ENCODE measurements around the gene SCGB1A1.
A peak's percentile ranks its signal among the peaks of the same experiment; 100 is the strongest.
"Not testable (repeated sequence)": the region's sequence is repeated elsewhere in the genome, so short reads cannot be mapped to it uniquely, and the experiment has no call there.

SCGB1A1 gene

GRCh38 chr11:62380821-62381245, 38.0 kb upstream of the SCGB1A1 start:
- not testable (repeated sequence) for H3F3A ChIP-seq (ENCODE audit: insufficient read depth)

GRCh38 chr11:62383822-62384221, 35.0 kb upstream of the SCGB1A1 start:
- Histone ChIP-seq H2AFZ (ENCODE audit: low read depth, low read length, severe bottlenecking) (no peak overlapping the region), H3K27ac (ENCODE audit: low read depth, low read length) (no peak overlapping the region)
- TF ChIP-seq, protein P1, sequence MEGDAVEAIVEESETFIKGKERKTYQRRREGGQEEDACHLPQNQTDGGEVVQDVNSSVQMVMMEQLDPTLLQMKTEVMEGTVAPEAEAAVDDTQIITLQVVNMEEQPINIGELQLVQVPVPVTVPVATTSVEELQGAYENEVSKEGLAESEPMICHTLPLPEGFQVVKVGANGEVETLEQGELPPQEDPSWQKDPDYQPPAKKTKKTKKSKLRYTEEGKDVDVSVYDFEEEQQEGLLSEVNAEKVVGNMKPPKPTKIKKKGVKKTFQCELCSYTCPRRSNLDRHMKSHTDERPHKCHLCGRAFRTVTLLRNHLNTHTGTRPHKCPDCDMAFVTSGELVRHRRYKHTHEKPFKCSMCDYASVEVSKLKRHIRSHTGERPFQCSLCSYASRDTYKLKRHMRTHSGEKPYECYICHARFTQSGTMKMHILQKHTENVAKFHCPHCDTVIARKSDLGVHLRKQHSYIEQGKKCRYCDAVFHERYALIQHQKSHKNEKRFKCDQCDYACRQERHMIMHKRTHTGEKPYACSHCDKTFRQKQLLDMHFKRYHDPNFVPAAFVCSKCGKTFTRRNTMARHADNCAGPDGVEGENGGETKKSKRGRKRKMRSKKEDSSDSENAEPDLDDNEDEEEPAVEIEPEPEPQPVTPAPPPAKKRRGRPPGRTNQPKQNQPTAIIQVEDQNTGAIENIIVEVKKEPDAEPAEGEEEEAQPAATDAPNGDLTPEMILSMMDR (IDR thresholded peaks at IDR 0.05; ENCODE audit: insufficient read depth, low read length, poor library complexity, severe bottlenecking): no peak
- no peak for TF ChIP-seq EZH2phosphoT487 (conservative IDR thresholded peaks at IDR 0.05; ENCODE audit: low read length)

More at GRCh38 chr11:62380821-62381245, 38.0 kb upstream of the SCGB1A1 start:
- not testable (repeated sequence) for H3K9me2 ChIP-seq (replicated peaks; ENCODE audit: insufficient read depth, low read length); H3K27ac ChIP-seq (ENCODE audit: low read depth, low read length); H3K27me3 ChIP-seq (ENCODE audit: low read length); H3K79me2 ChIP-seq (ENCODE audit: insufficient read depth, low read length); H3K36me3 ChIP-seq (ENCODE audit: low read length); H2AFZ ChIP-seq (ENCODE audit: low read depth, low read length, severe bottlenecking); H3K4me2 ChIP-seq (ENCODE audit: low read depth, low read length, poor library complexity, severe bottlenecking); H3K9ac ChIP-seq (ENCODE audit: low read length); H4K20me1 ChIP-seq (ENCODE audit: low read depth, low read length); H3K4me3 ChIP-seq (ENCODE audit: insufficient read depth, low read length, poor library complexity, severe bottlenecking); H3K9me3 ChIP-seq (ENCODE audit: insufficient read depth, low read length)
- TF ChIP-seq, protein P1 (IDR thresholded peaks at IDR 0.05; ENCODE audit: insufficient read depth, low read length, poor library complexity, severe bottlenecking): peak; percentile 49

DNA sequence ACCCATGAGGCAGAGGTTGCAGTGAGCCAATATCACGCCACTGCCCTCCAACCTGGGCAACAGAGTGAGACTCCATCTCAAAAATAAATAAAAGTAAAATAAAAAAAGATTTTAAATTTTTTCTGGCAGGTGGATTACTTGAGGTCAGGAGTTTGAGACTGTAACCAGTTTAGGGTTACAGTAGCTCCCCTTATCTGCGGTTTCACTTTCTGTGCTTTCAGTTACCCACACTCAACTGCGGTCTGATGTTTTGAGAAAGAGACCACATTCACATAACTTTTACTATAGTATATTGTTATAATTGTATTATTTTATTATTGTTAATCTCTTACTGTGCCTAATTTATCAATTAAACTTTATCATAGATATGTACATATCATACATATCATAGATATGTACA, 32.8 kb upstream of the SCGB1A1 start:
- not testable (repeated sequence) for H3K4me3 ChIP-seq (ENCODE audit: insufficient read depth, low read length, poor library complexity, severe bottlenecking); H3K36me3 ChIP-seq (ENCODE audit: low read length); H3K79me2 ChIP-seq (ENCODE audit: insufficient read depth, low read length); H3K27me3 ChIP-seq (ENCODE audit: low read length); H3K9ac ChIP-seq (ENCODE audit: low read length); H3K4me2 ChIP-seq (ENCODE audit: low read depth, low read length, poor library complexity, severe bottlenecking); H3K9me3 ChIP-seq (ENCODE audit: insufficient read depth, low read length); H3F3A ChIP-seq (ENCODE audit: insufficient read depth); H2AFZ ChIP-seq (ENCODE audit: low read depth, low read length, severe bottlenecking); H4K20me1 ChIP-seq (ENCODE audit: low read depth, low read length); H3K27ac ChIP-seq (ENCODE audit: low read depth, low read length); H3K9me2 ChIP-seq (replicated peaks; ENCODE audit: insufficient read depth, low read length)

More at GRCh38 chr11:62383822-62384221, 35.0 kb upstream of the SCGB1A1 start:
- Histone ChIP-seq H3K9me2 (replicated peaks; ENCODE audit: insufficient read depth, low read length) (no peaks in the 10 kb centered on the region), H3K9me3 (ENCODE audit: insufficient read depth, low read length) (no peaks in the 10 kb centered on the region), H4K20me1 (ENCODE audit: low read depth, low read length) (no peaks in the 10 kb centered on the region), H3K27me3 (ENCODE audit: low read length) (no peaks in the 10 kb centered on the region), H3K4me2 (ENCODE audit: low read depth, low read length, poor library complexity, severe bottlenecking) (no peak overlapping the region), H3K36me3 (ENCODE audit: low read length) (no peaks in the 10 kb centered on the region), H3K9ac (ENCODE audit: low read length) (no peak overlapping the region), H3K79me2 (ENCODE audit: insufficient read depth, low read length) (no peaks in the 10 kb centered on the region), H3K4me3 (ENCODE audit: insufficient read depth, low read length, poor library complexity, severe bottlenecking) (no peak overlapping the region), H3F3A (ENCODE audit: insufficient read depth) (no peaks in the 10 kb centered on the region)

GRCh38 chr11:62387381-62387780, 31.5 kb upstream of the SCGB1A1 start:
- H3K4me3 ChIP-seq (ENCODE audit: insufficient read depth, low read length, poor library complexity, severe bottlenecking): no peak overlapping the region
- TF ChIP-seq, protein P1 (IDR thresholded peaks at IDR 0.05; ENCODE audit: insufficient read depth, low read length, poor library complexity, severe bottlenecking): no peak
- no peak for TF ChIP-seq EZH2phosphoT487 (conservative IDR thresholded peaks at IDR 0.05; ENCODE audit: low read length)
- no peaks in the 10 kb centered on the region for H3K9me3 ChIP-seq (ENCODE audit: insufficient read depth, low read length)
- no peaks in the 10 kb centered on the region for H3F3A ChIP-seq (ENCODE audit: insufficient read depth)
- no peak overlapping the region for H3K27ac ChIP-seq (ENCODE audit: low read depth, low read length)
- no peaks in the 10 kb centered on the region for H4K20me1 ChIP-seq (ENCODE audit: low read depth, low read length)
- H2AFZ ChIP-seq (ENCODE audit: low read depth, low read length, severe bottlenecking): no peak overlapping the region
- H3K9ac ChIP-seq (ENCODE audit: low read length): no peak overlapping the region
- no peaks in the 10 kb centered on the region for H3K9me2 ChIP-seq (replicated peaks; ENCODE audit: insufficient read depth, low read length)
- no peaks in the 10 kb centered on the region for H3K36me3 ChIP-seq (ENCODE audit: low read length)
- no peak overlapping the region for H3K4me2 ChIP-seq (ENCODE audit: low read depth, low read length, poor library complexity, severe bottlenecking)
- no peaks in the 10 kb centered on the region for H3K27me3 ChIP-seq (ENCODE audit: low read length)
- no peaks in the 10 kb centered on the region for H3K79me2 ChIP-seq (ENCODE audit: insufficient read depth, low read length)
